SK-N-SH (cell line): ENCODE results near the gene CCNA2. TPM values are rescaled to one million over a fixed set of nuclear protein-coding genes. Genes with fewer than 3 reads are reported as not detected.

ENCODE experiments used
- CTCF ChIA-PET: fragments of 300-600, 350-600 bp; formaldehyde crosslinking; extraction: SDS; loops from one replicate; lab custom pipeline; 2021; lab: Yijun Ruan, JAX
- POLR2A ChIA-PET: fragments of 350-600 bp; sonication (Branson Sonifier 250); formaldehyde crosslinking; extraction: SDS; loops from one replicate; lab custom pipeline; 2020; ENCODE audit warnings: antibody characterized with exemption, inconsistent platforms; lab: Yijun Ruan, JAX
- DNase-seq: peaks from one replicate; pipeline ENCODE4 v3.0.0; 2012
- H2AFZ ChIP-seq: fragments of 200-600 bp; sonication (generic); 2 replicates; pipeline ENCODE4 v1.8.1; 2016; ENCODE audit warnings: antibody characterized with exemption, mild to moderate bottlenecking, low read depth
- H3F3A ChIP-seq: fragments of 200-600 bp; sonication (generic); replicated peaks from 2 replicates; pipeline ENCODE3; 2016; ENCODE audit warnings: antibody characterized with exemption, mild to moderate bottlenecking; ENCODE audit not compliant: insufficient read depth
- H3K27ac ChIP-seq, 2 experiments: fragments of 200-500 bp in 1 of 2; fragments of 200-600 bp in 1 of 2; sonication (Bioruptor generic) in 1 of 2; sonication (generic), shearing (Covaris generic) in 1 of 2; 2 replicates each; pipeline versions ENCODE4 v1.5.1 to v1.6.1; 2014 to 2016; ENCODE audit warnings: low read depth in 2 of 2, inconsistent platforms in 1 of 2, low read length in 1 of 2, mild to moderate bottlenecking in 1 of 2, mixed read lengths in 1 of 2
- H3K27me3 ChIP-seq: fragments of 200-600 bp; sonication (generic), shearing (Covaris generic); 2 replicates; pipeline ENCODE4 v1.6.1; 2016; ENCODE audit warnings: mixed run types; ENCODE audit not compliant: insufficient read depth
- H3K36me3 ChIP-seq, 2 experiments: fragments of 200-500 bp in 1 of 2; fragments of 200-600 bp in 1 of 2; sonication (Bioruptor generic) in 1 of 2; sonication (generic) in 1 of 2; replicated peaks in 1 of 2; 2 replicates each; pipeline versions ENCODE3 to v1.5.1; 2014 to 2016; ENCODE audit warnings: low read length in 1 of 2, mild to moderate bottlenecking in 1 of 2; ENCODE audit not compliant: insufficient read depth in 2 of 2, control insufficient read depth in 1 of 2
- H3K4me1 ChIP-seq, 2 experiments: fragments of 200-500 bp in 1 of 2; fragments of 200-600 bp in 1 of 2; sonication (Bioruptor generic) in 1 of 2; sonication (generic), shearing (Covaris generic) in 1 of 2; 2 replicates each; pipeline versions ENCODE4 v1.5.1 to v1.6.1; 2014 to 2016; ENCODE audit warnings: low read depth in 1 of 2, low read length in 1 of 2, mixed run types in 1 of 2; ENCODE audit not compliant: insufficient read depth in 2 of 2, control insufficient read depth in 1 of 2
- H3K4me2 ChIP-seq: fragments of 200-600 bp; sonication (generic), shearing (Covaris generic); 2 replicates; pipeline ENCODE4 v1.6.1; 2017; ENCODE audit warnings: mixed run types
- H3K4me3 ChIP-seq, 2 experiments: fragments of 200-500 bp in 1 of 2; fragments of 200-600 bp in 1 of 2; sonication (Bioruptor generic) in 1 of 2; sonication (generic), shearing (Covaris generic) in 1 of 2; 2 replicates each; pipeline versions ENCODE4 v1.5.1 to v1.8.1; 2014 to 2016; ENCODE audit warnings: low read depth in 2 of 2, inconsistent platforms in 1 of 2, low read length in 1 of 2, mild to moderate bottlenecking in 1 of 2, mixed read lengths in 1 of 2, moderate library complexity in 1 of 2
- H3K79me2 ChIP-seq: fragments of 200-600 bp; sonication (generic); 2 replicates; pipeline ENCODE4 v1.8.1; 2017; ENCODE audit warnings: mild to moderate bottlenecking; ENCODE audit not compliant: insufficient read depth
- H3K9ac ChIP-seq: fragments of 200-600 bp; sonication (generic); 2 replicates; pipeline ENCODE4 v1.6.1; 2017; ENCODE audit warnings: mixed run types
- H3K9me2 ChIP-seq: fragments of 200-600 bp; sonication (generic); 2 replicates; pipeline ENCODE4 v1.6.1; 2017; ENCODE audit warnings: mixed run types
- H3K9me3 ChIP-seq: fragments of 200-600 bp; sonication (generic); 2 replicates; pipeline ENCODE4 v1.6.1; 2017; ENCODE audit warnings: mixed run types, mild to moderate bottlenecking, moderate library complexity
- H4K20me1 ChIP-seq: fragments of 200-600 bp; sonication (generic); 2 replicates; pipeline ENCODE4 v1.6.1; 2017; ENCODE audit warnings: mild to moderate bottlenecking, mixed run types; ENCODE audit not compliant: insufficient read depth
- CHD2 ChIP-seq: fragments of 150-350 bp; IDR thresholded peaks from 2 replicates; pipeline ENCODE4 v1.6.1; 2018; ENCODE audit warnings: low read length; ENCODE audit not compliant: partially characterized antibody
- EP300 ChIP-seq, 2 experiments: IDR thresholded peaks; 2 replicates each; pipeline versions ENCODE4 v1.4.0 to v1.6.1; 2012; ENCODE audit warnings: borderline replicate concordance in 1 of 2, low read depth in 1 of 2, low read length in 1 of 2
- GABPA ChIP-seq: IDR thresholded peaks from 2 replicates; pipeline ENCODE4 v1.4.0; 2012; ENCODE audit warnings: low read depth, mild to moderate bottlenecking
- MEF2A ChIP-seq: IDR thresholded peaks from 2 replicates; pipeline ENCODE4 v1.4.0; 2012; ENCODE audit warnings: low read depth, borderline replicate concordance
- NFIC ChIP-seq: IDR thresholded peaks from 2 replicates; pipeline ENCODE4 v1.4.0; 2012; ENCODE audit warnings: borderline replicate concordance
- NRF1 ChIP-seq: IDR thresholded peaks from 2 replicates; pipeline ENCODE4 v1.6.1; 2012; ENCODE audit warnings: low read depth, mild to moderate bottlenecking, low read length
- POLR2AphosphoS5 ChIP-seq: IDR thresholded peaks from 2 replicates; pipeline ENCODE4 v1.6.1; 2012; ENCODE audit warnings: low read depth, low read length
- RFX5 ChIP-seq: IDR thresholded peaks from 2 replicates; pipeline ENCODE4 v1.6.1; 2012; ENCODE audit warnings: mild to moderate bottlenecking, improper control_type of control experiment, low read length
- SIN3A ChIP-seq: IDR thresholded peaks from 2 replicates; pipeline ENCODE4 v1.6.1; 2012; ENCODE audit warnings: low read depth, mild to moderate bottlenecking, low read length, moderate library complexity, borderline replicate concordance
- TAF1 ChIP-seq: IDR thresholded peaks from 2 replicates; pipeline ENCODE4 v1.6.1; 2012; ENCODE audit warnings: low read depth, mild to moderate bottlenecking, low read length, moderate library complexity, borderline replicate concordance
- WGBS: methylation state at CpG from one replicate; pipeline ENCODE4 v1.1.6; 2017; ENCODE audit warnings: low lambda C conversion rate; 5-methylcytosine and 5-hydroxymethylcytosine counted together
- polyA plus RNA-seq, 3 experiments: library from polyadenylated mRNA; depleted of rRNA; stranded (reverse); fragments of >200 nt; gene quantifications; 2 replicates each; pipeline ENCODE4 v1.2.3, GENCODE V29; 2012
- TF ChIP-seq, protein P1 (sequence below): IDR thresholded peaks from 2 replicates; pipeline ENCODE4; 2012
- TF ChIP-seq, protein P2 (sequence below): fragments of 150-350 bp; IDR thresholded peaks from 2 replicates; pipeline ENCODE4 v1.6.1; 2017; ENCODE audit warnings: antibody characterized with exemption, low read length, low read depth, borderline replicate concordance
- TF ChIP-seq, protein P3 (sequence below): fragments of 150-350 bp; IDR thresholded peaks from 2 replicates; pipeline ENCODE4 v1.6.1; 2016; ENCODE audit warnings: mild to moderate bottlenecking, low read depth, low read length

The CCNA2 gene
- polyA plus RNA-seq, 1 of the 3 experiments (the other 2 are of a cell fraction) = 23.8 TPM

DNA sequence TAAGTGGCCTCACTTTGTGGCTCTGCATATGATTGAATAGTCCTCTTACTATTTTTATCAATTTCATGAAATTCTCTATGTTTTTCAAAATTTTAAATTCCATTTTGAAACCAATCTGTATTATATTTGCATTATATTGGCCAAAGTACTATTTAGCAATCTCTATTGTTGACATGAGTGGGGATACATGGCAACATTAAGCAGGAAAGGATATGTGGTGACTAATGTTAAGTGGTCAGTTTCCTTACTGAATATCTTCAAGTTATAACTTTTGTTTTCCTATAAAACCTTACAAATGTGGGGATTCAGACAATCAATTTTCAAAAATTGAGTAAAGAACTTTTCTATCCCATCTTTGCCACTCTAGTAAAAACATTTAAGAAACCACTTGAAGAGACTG is 36.4 kb upstream of the CCNA2 start:
- peaks cover 55 to 56% of the 10 kb centered on the region in 2 experiments for H3K36me3 ChIP-seq
- H3K9me3 ChIP-seq = no peaks in the 10 kb centered on the region
- peaks cover 19% of the 10 kb centered on the region for H3F3A ChIP-seq
- ChIA-PET CTCF (interaction anchor here (0.6 kb wide), 1 partner anchor 54 kb away, joined by 3 read pairs; no protein-coding TSS in a partner anchor), POLR2A (no interaction called here)
- no peak overlapping the region for H3K27ac ChIP-seq
- no peak overlapping the region for H3K4me3 ChIP-seq
- H2AFZ ChIP-seq = no peak overlapping the region
- H3K9ac ChIP-seq = no peak overlapping the region
- TF ChIP-seq NFIC (no peak), MEF2A (no peak), NRF1 (no peak), GABPA (no peak), POLR2AphosphoS5 (no peak), EP300 (IDR thresholded peaks at IDR 0.05; ENCODE audit: borderline replicate concordance in 1 of 2, low read depth in 1 of 2, low read length in 1 of 2) (no peak), RFX5 (no peak), CHD2 (no peak), TAF1 (no peak), SIN3A (no peak)
- TF ChIP-seq, protein P1, sequence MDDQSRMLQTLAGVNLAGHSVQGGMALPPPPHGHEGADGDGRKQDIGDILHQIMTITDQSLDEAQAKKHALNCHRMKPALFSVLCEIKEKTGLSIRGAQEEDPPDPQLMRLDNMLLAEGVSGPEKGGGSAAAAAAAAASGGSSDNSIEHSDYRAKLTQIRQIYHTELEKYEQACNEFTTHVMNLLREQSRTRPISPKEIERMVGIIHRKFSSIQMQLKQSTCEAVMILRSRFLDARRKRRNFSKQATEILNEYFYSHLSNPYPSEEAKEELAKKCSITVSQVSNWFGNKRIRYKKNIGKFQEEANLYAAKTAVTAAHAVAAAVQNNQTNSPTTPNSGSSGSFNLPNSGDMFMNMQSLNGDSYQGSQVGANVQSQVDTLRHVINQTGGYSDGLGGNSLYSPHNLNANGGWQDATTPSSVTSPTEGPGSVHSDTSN = no peak
- TF ChIP-seq, protein P2, sequence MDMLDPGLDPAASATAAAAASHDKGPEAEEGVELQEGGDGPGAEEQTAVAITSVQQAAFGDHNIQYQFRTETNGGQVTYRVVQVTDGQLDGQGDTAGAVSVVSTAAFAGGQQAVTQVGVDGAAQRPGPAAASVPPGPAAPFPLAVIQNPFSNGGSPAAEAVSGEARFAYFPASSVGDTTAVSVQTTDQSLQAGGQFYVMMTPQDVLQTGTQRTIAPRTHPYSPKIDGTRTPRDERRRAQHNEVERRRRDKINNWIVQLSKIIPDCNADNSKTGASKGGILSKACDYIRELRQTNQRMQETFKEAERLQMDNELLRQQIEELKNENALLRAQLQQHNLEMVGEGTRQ = no peak
- TF ChIP-seq, protein P3, sequence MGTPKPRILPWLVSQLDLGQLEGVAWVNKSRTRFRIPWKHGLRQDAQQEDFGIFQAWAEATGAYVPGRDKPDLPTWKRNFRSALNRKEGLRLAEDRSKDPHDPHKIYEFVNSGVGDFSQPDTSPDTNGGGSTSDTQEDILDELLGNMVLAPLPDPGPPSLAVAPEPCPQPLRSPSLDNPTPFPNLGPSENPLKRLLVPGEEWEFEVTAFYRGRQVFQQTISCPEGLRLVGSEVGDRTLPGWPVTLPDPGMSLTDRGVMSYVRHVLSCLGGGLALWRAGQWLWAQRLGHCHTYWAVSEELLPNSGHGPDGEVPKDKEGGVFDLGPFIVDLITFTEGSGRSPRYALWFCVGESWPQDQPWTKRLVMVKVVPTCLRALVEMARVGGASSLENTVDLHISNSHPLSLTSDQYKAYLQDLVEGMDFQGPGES = no peak
- no peaks in the 10 kb centered on the region; a peak in 1 of 4 replicates for H3K4me1 ChIP-seq
- peaks cover 6% of the 10 kb centered on the region; the same call in 1 of the 2 replicates for H3K9me2 ChIP-seq
- no peaks in the 10 kb centered on the region for H3K27me3 ChIP-seq
- H4K20me1 ChIP-seq = no peaks in the 10 kb centered on the region
- no peak overlapping the region for H3K4me2 ChIP-seq
- H3K79me2 ChIP-seq = no peaks in the 10 kb centered on the region; the same call in 1 of the 2 replicates
- no peak for DNase-seq

DNA sequence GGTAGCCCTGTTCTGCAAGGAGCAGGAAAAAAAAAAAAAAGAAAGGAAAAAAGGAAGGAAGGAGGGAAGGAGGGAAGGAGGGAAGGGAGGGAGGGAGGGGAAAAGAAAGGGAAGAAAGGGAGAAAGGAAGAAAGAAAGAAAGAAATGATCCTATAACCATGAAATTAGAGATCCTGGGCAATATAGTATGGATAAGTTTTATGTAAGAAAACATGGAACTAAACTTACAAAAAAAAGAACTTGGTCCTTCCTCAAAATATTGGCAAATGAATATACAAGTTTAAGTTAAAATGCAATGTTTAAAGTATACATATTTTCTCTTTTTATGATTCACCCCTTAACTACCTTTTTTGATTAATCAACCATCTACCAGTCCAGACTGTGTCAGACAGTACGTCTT is 27.7 kb upstream of the CCNA2 start:
- WGBS = 100% methylated on average over 1 of the region's 1 CpG

More for the DNA sequence above, 27.7 kb upstream of the CCNA2 start:
- Histone ChIP-seq H3K4me3 (no peak overlapping the region), H3K27ac (no peak overlapping the region), H3K9ac (no peak overlapping the region), H4K20me1 (no peaks in the 10 kb centered on the region), H3K9me2 (no peaks in the 10 kb centered on the region), H3K79me2 (no peaks in the 10 kb centered on the region), H3K4me1 (no peaks in the 10 kb centered on the region), H3K27me3 (no peaks in the 10 kb centered on the region), H3K9me3 (no peaks in the 10 kb centered on the region), H3K36me3 (peaks cover 35 to 52% of the 10 kb centered on the region in 2 experiments), H3F3A (peaks cover 4% of the 10 kb centered on the region), H2AFZ (no peak overlapping the region), H3K4me2 (no peak overlapping the region)
- DNase-seq = no peak
- CTCF ChIA-PET = no interaction called here
- POLR2A ChIA-PET = no interaction called here
- TF ChIP-seq, protein P3 = no peak
